ENCODE results near the gene CCL26.
A peak's percentile ranks its signal among the peaks of the same experiment; 100 is the strongest.
"Not testable (repeated sequence)": the region's sequence is repeated elsewhere in the genome, so short reads cannot be mapped to it uniquely, and the experiment has no call there.

CCL26 gene

DNA sequence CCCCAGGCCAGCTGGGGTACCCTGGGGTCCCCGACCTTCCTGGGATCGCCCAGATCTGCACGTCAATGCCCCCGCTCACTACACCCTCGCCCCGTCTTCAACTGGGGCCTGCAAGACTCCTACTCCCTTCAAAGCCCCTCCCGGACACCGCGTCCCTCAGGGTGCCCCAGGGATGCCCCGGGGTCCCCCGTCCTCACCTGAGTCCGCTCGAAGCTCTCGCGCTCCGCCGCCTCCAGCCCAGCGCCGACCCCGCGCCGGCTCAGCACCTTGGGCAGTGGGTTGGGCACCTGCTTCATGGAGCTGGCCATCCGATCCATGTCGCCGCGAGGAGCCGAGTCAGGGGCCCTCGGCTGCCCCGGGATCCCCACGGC is 33.4 kb downstream of the CCL26 start, which contains the start of gene HIP1:
Gene HIP1 (minus strand): TSS at position 338 of the 371 bp plus-strand sequence. CDS start 21 bp downstream, at position 317.
- no peak for DNase-seq

DNA sequence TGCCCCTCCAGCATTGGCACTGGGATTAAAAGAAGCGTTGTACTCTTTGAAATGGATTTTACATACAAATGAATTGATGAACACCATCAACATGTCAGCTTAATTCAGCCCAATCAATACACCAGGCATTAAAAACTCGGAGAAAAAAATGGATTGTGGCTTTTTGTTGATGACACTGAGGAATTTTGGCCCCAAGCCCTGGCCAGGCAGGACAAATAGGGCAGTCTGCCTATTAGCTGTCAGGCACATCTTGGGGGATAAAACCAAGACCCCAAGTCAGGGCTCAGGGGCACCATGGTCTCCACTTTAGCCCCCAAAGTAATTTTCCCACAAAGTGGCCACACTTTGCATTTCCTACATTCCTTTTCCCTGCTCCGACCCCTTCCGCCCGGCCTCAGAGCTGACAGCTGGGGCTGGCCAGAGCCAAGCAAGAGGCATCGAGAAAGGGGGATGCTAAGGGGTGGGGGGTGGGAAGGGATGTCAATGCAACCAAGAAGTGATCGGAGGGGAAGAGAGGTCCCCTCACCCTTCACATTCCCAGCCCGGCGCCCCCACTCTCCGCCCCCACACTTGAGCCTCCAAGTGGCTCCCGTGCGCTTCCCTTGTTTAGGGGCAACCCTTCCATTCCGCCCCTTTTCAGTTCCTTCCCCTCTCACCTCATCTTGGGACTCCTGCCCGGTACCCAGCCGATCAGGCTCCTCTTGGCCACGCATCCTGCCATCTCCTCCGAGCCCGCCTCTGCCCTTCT is 34.0 kb downstream of the CCL26 start:
- peak; percentile 18 for DNase-seq

DNA sequence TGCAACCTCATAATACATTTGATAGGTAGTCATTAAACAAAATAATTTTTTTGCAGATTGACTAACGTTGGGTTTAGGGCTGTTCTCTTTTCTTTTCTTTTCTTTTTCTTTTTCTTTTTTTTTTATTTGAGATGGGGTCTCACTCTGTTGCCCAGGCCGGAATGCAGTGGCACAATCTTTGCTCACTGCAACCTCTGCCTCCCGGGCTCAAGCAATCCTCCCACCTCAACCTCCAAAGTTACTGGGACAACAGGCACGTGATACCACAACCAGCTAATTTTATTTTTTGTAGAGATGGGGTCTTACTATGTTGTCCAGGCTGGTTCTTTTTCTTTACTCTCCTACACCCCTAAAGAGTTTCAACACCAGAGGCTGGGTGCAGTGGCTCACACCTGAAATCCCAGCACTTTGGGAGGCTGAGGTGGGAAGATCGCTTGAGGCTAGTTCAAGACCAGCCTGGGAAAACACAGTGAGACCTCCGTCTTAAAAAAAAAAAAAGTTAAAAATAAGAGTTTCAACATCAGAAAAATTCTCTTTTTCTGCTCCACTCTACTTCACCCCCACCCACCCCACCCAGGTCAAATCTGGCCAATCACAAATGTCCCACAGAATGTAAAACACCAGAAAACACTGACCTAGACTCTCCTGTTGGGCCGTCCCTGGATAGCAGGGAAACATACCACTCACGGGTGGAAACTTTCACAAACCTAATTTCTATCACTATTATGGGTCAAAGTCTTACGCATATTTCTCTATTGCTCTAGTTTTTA is 36.2 kb downstream of the CCL26 start:
- DNase-seq, result no peak

DNA sequence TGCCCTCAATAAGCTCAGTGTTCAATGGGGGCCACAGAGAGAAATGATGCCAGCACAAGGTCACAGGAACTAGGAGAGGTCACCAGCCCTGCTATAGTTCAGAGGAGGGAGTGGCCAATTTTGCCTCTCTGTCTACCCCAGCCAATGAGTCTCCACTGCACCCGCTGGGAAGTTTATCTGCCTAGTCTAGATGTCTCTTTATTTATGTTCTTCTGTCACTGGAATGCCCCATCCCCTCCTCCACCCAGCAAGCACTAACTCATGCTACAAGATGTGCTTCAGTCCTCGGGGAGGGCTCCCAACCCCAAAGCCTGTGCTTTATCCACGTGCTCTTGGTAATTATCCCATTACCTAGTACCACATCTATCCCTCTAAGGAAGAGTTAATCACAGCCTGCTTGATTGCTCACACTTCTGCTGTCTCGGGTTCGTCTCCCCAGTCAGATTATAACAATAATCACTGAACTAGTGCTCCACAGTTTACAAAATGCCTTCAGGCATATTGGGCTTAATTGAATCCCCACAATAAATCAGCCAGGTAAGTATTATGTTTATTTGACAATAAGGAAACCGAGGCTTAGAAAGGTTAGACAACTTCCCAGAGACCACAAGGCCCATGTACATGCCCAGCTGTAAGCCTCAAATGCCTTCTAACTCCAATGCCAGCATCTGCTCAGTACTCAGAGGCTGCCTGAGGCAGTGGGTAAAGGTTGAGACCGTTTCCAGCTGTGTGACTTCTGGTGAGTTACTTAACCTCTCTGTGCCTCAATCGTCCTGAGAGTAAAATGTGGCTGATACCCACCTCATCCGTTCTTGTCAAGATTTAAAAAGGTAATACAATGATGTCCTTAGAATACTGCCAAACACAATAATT is 37.2 kb downstream of the CCL26 start:
- DNase-seq, result no peak

DNA sequence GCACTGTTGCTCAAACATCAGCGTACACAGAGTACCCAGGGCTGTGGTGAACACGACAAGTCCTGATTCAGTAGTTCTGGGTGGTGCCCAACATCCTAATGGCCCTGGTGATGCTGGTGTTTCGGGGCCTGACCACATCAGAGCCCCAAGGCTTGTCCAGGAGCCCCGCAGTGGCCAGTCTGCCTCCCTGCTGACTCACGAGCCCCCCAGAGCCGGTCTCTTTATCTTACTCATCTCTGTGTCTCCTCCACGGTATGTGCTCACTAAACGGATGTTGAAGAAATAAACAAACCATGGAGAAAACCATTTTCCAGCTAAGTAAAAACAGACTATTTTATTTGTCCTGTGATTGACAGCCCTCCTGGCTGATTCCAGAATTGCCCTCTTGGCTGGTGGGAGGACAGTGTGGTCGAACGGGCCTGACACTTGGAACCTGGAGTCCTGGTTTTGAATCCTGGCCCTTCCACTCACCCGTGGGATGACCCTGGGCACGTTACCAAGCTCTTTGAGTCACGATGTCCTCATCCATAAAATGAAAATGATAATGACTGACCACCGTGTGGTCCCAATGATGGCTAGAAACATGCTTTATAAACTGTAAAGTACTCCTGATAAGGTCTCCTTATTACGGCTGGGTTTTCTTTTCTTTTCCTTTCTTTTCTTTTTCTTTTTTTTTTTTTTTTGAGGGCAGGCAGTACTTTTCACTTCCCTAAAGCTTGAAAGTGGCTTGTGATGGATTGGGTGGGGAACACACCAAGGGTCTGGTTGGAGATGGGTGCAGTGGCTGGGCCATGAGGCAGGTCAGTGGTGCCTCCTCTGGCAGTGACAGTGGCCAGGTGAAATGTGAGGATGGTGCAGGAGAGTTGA is 39.0 kb downstream of the CCL26 start:
- DNase-seq, result no peak

DNA sequence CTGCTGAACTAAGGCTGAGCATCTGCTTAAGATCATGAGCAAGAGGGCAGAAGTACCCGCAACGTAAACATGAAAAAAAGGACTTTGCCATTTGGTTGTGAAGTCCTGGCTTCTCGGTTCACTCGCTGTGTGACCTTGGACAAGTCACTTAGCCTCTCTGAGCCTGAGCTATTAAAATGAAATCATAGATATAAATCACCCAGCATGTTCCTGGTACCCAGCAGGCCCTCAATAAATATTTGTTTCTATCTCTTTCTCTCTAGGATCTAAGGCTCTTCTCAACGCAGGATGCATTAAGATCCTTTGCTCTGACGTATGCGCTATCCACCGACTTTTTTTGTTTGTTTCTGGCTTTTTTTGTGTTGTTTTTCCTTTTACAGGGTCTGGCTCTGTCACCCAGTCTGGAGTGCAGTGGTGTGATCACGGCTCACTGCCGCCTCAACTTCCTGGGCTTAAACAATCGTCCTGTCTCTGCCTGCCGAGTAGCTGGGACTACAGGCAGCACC is 39.9 kb downstream of the CCL26 start:
- DNase-seq, result no peak

DNA sequence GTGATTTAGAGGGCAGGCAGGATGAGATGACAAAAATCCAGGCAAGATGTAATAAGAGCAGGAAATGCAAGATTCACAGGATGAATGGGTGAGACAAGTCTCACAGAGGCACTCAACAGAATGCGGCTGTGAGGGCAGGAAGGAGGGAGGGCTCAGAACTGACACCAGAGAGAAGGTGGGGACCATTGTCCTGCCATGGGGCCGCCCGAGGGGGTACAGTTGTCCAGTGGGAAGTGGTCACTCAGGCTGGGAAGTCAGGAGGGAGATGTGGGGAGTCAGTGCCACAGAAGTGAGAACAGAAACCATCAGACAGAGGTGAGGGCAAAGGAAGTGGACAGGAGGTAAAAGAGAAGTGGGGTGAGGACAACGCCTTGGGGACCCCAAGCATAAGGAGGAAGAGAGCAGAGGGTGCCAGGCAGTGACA is 42.1 kb downstream of the CCL26 start:
- no peak for DNase-seq

DNA sequence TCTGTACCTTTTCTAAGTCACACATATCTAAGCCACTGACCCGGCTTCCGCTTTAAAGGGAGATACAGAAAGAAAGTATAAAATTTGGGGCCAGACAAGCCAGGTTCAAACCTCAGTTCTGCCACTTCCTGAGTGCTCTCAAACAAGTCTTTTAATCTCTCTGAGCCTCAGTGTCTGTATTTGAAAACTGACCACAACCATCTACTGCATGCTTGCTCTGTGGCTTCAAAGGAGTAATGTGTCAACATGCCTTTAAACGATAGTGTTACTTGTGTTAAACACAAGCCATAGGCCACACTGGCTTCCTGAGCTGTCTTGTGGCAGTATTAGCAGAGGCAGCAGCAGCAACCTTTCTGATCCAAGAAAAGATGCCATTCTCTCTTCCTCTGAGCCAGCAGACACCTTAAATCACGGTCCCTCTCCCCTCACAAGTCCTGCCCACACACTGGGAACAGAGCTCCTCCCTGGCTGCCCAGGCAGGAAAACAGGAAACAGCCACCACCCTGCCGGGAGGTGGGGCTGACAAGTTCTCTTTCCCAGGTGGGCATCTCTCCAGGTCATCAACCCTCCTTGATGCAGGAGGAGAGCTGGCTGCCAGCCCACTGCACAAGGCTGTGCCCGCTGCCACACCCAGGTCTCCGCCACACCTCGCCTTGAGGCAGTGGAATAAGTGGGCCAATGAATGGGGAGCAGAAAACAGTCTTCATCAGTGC is 44.0 kb downstream of the CCL26 start:
- no peak for DNase-seq

DNA sequence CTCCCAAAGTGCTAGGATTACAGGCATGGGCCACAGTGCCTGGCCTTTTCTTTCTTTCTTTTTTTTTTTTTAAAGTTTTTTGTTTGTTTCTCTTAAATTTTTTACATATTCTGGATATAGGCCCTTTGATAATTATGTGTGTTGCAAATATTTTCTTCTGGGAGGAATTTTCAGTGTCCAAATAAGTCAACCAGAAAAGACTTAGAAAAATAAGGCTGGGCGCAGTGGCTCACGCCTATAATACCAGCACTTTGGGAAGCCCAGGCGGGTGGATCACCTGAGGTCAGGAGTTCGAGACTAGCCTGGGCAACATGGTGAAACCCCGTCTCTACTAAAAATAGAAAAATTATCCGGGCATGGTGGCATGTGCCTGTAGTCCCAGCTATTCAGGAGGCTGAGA is 44.7 kb downstream of the CCL26 start:
- DNase-seq, result not testable (repeated sequence)

DNA sequence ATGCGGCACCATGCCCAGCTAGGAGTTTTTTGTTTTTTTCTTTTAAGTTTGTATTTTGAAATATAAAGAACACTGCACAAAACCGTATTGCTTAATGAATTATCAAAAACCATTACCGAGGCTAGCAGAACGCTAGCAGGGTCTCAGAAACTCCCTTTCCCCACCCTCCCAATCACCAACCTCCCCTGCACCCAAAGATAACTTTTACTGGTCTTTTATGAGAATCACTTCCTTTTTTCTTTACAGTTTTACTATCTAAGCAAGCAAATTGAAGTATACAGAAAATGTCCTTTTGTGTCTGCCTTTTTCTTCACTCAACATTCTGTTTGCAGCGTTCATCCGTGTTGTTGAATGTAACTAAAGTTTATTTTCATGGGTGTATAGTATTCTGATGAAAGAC is 46.7 kb downstream of the CCL26 start:
- no peak for DNase-seq

DNA sequence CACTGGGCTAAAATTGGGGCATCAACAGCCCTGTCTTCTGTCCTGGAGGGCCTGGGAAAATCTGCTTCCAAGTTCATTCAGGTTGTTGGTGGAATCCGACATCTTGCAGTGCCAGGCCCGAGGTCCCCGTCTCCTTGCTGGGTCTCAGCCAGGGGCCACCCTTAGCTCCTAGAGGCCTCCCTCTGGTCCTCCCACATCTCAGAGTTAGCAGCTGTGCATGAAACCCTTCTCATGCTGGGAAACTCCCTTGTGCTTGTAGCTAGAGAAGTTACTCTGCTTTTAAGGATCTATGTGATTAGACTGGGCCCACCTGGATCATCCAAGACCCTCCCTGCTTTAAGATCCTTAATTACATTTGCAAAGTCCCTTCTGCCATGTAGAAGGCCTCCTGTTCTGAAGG is 48.6 kb downstream of the CCL26 start:
- no peak for DNase-seq

DNA sequence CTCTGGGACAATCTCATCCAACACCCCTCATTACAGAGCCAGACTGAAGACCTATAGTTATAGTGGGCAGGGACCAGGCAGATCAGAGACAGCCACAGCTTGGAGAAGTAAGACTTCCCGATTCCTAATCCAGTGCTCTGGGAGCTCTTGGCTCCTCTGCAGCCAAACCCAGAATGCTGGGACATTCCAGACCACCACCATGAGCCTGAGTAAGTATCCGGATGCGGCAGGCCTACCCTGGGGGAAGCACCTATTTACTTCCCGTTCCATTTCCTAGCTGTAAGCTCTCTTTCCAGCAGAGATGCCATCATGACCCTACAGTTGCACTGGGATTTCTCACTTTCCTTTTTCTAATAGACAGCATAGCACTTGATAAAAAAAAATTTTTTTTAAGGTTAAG is 49.6 kb downstream of the CCL26 start:
- no peak for DNase-seq

DNA sequence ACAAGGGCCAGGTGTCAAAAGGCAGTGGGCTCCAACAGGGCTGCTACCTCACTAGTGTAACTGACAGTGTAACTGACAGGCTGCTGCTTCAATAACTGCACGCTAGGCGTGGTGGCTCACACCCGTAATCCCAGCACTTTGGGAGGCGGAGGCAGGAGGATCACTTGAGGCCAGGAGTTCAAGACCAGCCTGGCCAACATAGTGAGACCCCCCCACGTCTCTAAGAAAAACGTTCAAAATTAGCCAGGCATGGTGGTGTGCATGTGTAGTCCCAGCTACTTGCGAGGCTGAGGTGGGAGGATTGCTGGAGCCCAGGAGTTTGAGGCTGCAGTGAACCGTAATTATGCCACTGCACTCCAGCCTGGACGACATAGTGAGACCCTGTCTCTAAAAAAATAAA is 50.1 kb downstream of the CCL26 start:
- DNase-seq, result not testable (repeated sequence)

DNA sequence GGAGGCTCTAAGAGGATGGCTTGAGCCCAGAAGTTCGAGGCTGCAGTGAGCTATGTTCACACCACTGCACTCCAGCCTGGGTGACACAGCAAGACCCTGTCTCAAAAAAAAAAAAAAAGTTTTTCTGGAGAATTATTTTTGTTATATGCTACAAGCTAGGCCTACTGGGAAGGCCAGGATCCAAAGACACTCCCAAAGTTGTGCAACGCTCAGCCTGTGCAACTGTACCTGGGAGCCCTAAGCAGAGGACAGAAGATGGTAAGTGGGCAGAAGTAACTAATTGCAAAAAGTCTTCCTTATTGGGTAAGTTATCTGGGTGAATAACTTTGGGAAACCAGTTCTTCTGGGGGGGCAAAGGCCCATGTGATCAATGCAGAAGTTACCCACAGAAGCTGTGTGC is 50.6 kb downstream of the CCL26 start:
- DNase-seq, result no peak

DNA sequence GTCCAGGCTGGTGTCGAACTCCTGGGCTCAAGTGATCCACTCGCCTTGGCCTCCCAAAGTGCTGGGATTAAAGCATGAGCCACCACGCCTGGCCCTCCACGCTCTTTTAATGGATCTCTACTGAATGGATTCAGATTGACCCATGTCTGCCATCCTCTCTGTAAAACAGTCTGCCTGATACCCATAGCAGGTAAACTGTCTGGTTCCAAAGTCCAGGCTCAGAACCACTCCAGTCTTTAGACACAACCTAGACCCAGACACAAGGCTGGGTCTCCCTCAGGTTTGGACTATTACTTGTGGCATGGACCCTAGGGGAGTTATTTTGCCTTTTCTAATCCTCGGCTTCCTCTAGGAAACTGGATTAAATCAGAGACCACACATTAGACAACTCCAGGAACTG is 52.4 kb downstream of the CCL26 start:
- no peak for DNase-seq

Data from KG1 (cell line).